B cell (primary cell): Measurements from ENCODE around the gene ZNF614. TPM values are rescaled to one million over a fixed set of nuclear protein-coding genes. Genes with fewer than 3 reads are reported as not detected.
A peak's percentile ranks its signal among the peaks of the same experiment; 100 is the strongest.

Experiments
- ATAC-seq: fragments of 200-7000 bp; cut with Tn5 transposase; one replicate; pipeline ENCODE4 v1.10.0; 2021; ENCODE audit warnings: low read depth, mild to moderate bottlenecking, moderate number of reproducible peaks, moderate library complexity
- CTCF ChIA-PET: fragments of 350-600 bp; sonication (Branson Sonifier 250); formaldehyde crosslinking; loops from one replicate; lab custom pipeline; 2021; ENCODE audit warnings: antibody characterized with exemption, inconsistent platforms; lab: Charles Lee
- POLR2A ChIA-PET: fragments of 350-600 bp; sonication (Branson Sonifier 250); formaldehyde crosslinking; loops from one replicate; lab custom pipeline; 2021; ENCODE audit warnings: antibody characterized with exemption; lab: Charles Lee
- DNase-seq: peaks from one replicate; pipeline ENCODE4 v3.0.0; 2013
- H2AFZ ChIP-seq: 2 replicates; pipeline ENCODE4 v1.6.1; 2012; ENCODE audit warnings: mild to moderate bottlenecking, low read depth, low read length; ENCODE audit not compliant: insufficient read depth, poor library complexity, severe bottlenecking
- H3K27ac ChIP-seq, 2 donors: 1 replicate in 1 of 2; 2 replicates in 1 of 2; pipeline ENCODE4 v1.5.1; 2012 to 2013; ENCODE audit warnings: low read length in 2 of 2, mild to moderate bottlenecking in 2 of 2, moderate library complexity in 1 of 2
- H3K27me3 ChIP-seq, 4 experiments: fragments of 200-600 bp in 1 of 4; sonication (generic) in 1 of 4; replicated peaks in 1 of 4; 1 replicate in 2 of 4; 2 replicates in 2 of 4; pipeline versions ENCODE4 v1.6.1 to v1.7.0; 2013 to 2016; ENCODE audit warnings: low read length in 3 of 4, mild to moderate bottlenecking in 2 of 4, mixed read lengths in 1 of 4, moderate library complexity in 1 of 4; ENCODE audit not compliant: insufficient read depth in 4 of 4, control insufficient read depth in 3 of 4; ENCODE audit errors: control extremely low read depth in 1 of 4
- H3K36me3 ChIP-seq, 2 experiments: replicated peaks in 1 of 2; 1 replicate in 1 of 2; 2 replicates in 1 of 2; pipeline versions ENCODE4 v1.6.1 to v1.7.1; 2013; ENCODE audit warnings: low read length in 1 of 2; ENCODE audit not compliant: insufficient read depth in 2 of 2, control insufficient read depth in 1 of 2; ENCODE audit errors: control extremely low read depth in 1 of 2, extremely low read depth in 1 of 2
- H3K4me1 ChIP-seq, 2 donors: fragments of 200-600 bp in 1 of 2; sonication (generic) in 1 of 2; 1 replicate in 1 of 2; 2 replicates in 1 of 2; pipeline versions ENCODE4 v1.5.1 to v1.6.1; 2013 to 2017; ENCODE audit warnings: low read length in 2 of 2; ENCODE audit not compliant: control insufficient read depth in 2 of 2, insufficient read depth in 2 of 2
- H3K4me2 ChIP-seq: replicated peaks from 2 replicates; pipeline ENCODE3; 2012; ENCODE audit warnings: mild to moderate bottlenecking, low read depth, low read length; ENCODE audit not compliant: poor library complexity, severe bottlenecking
- H3K4me3 ChIP-seq, 5 experiments: fragments of 200-600 bp in 1 of 5; sonication (generic) in 1 of 5; 1 replicate in 3 of 5; 2 replicates in 2 of 5; pipeline versions ENCODE4 v1.5.1 to v1.7.0; 2011 to 2016; ENCODE audit warnings: low read length in 4 of 5, mild to moderate bottlenecking in 4 of 5, low read depth in 2 of 5, control low read depth in 1 of 5, moderate library complexity in 1 of 5; ENCODE audit not compliant: insufficient read depth in 1 of 5; ENCODE audit errors: control extremely low read depth in 1 of 5, extremely low read depth in 1 of 5
- H3K79me2 ChIP-seq: fragments of 200-600 bp; sonication (generic); one replicate; pipeline ENCODE4 v1.6.0; 2016; ENCODE audit warnings: low read length; ENCODE audit not compliant: control insufficient read depth, insufficient read depth
- H3K9ac ChIP-seq: fragments of 200-600 bp; sonication (generic); 2 replicates; pipeline ENCODE4 v1.6.1; 2017; ENCODE audit warnings: mild to moderate bottlenecking, low read length, moderate library complexity
- H3K9me3 ChIP-seq, 3 donors: one replicate each; pipeline versions ENCODE4 v1.6.1 to v1.7.1; 2013; ENCODE audit warnings: low read length in 2 of 3; ENCODE audit not compliant: control insufficient read depth in 2 of 3, insufficient read depth in 1 of 3; ENCODE audit errors: control extremely low read depth in 1 of 3
- H4K20me1 ChIP-seq: 2 replicates; pipeline ENCODE4 v1.6.0; 2012; ENCODE audit warnings: mild to moderate bottlenecking, low read length; ENCODE audit not compliant: insufficient read depth, control insufficient read depth, poor library complexity, severe bottlenecking
- H3K27ac Mint-ChIP-seq: one replicate; pipeline ENCODE4 v1.8.0; 2021; ENCODE audit warnings: mixed read lengths
- H3K27me3 Mint-ChIP-seq: one replicate; pipeline ENCODE4 v1.8.0; 2021; ENCODE audit warnings: mixed read lengths
- H3K4me1 Mint-ChIP-seq: one replicate; pipeline ENCODE4 v1.8.0; 2021; ENCODE audit warnings: mixed read lengths
- H3K4me3 Mint-ChIP-seq: one replicate; pipeline ENCODE4 v1.8.0; 2021; ENCODE audit warnings: mixed read lengths
- H3K9me3 Mint-ChIP-seq: one replicate; pipeline ENCODE4 v1.8.0; 2022; ENCODE audit warnings: mixed read lengths; ENCODE audit not compliant: insufficient read depth
- CTCF ChIP-seq: fragments of 200-600 bp; IDR thresholded peaks from one replicate; pipeline ENCODE4 v1.8.0; 2022; ENCODE audit warnings: antibody characterized with exemption, mild to moderate bottlenecking
- EZH2 ChIP-seq: IDR thresholded peaks from 2 replicates; pipeline ENCODE4 v1.6.1; 2012; ENCODE audit warnings: borderline replicate concordance, low read depth, mild to moderate bottlenecking, moderate library complexity, low read length; ENCODE audit not compliant: insufficient read depth, poor library complexity, severe bottlenecking
- WGBS: methylation state at CpG from one replicate; pipeline ENCODE4 v1.1.5; 2013; ENCODE audit warnings: missing lambda C conversion rate; ENCODE audit not compliant: insufficient coverage; 5-methylcytosine and 5-hydroxymethylcytosine counted together
- intact Hi-C: fragments of 100-400 bp; cut with micrococcal nuclease; formaldehyde crosslinking; loops from one replicate; pipeline ENCODE4 v1.10.0; 2022
- polyA plus RNA-seq: library from polyadenylated mRNA; depleted of rRNA; stranded (reverse); fragments of >200 nt; gene quantifications from 2 replicates; pipeline ENCODE4 v1.2.3, GENCODE V29; 2012
- total RNA-seq, 2 donors: library from RNA; stranded (reverse); fragments of 120-200 nt in 1 of 2; gene quantifications; 1 replicate in 1 of 2; 2 replicates in 1 of 2; pipeline versions ENCODE4 v1.2.3 to v1.2.4, GENCODE V29; 2013 to 2022

The ZNF614 gene
- total and polyA plus RNA-seq, 2 donors (not counting 1 experiment from before 2014, with no cell fraction given) = 3.5 to 14.3 TPM

GRCh38 chr19:52034051-52034728, 6.0 kb upstream of the ZNF614 start:
- no peak overlapping the region for H3K27ac ChIP-seq
- no peak overlapping the region for H2AFZ ChIP-seq
- no peak overlapping the region for H3K27ac Mint-ChIP-seq
- no peak for TF ChIP-seq EZH2
- TF ChIP-seq CTCF = no peak
- H3K9me3 ChIP-seq = peaks cover 37 to 65% (median 42%) of the 10 kb centered on the region in 3 donors
- intact Hi-C loops = no loop called here
- CTCF ChIA-PET = no interaction called here
- no peak for DNase-seq
- H3K4me1 ChIP-seq = no peaks in the 10 kb centered on the region
- no peak overlapping the region for H3K9ac ChIP-seq
- H3K79me2 ChIP-seq = peaks cover 5% of the 10 kb centered on the region
- 98% methylated on average over 4 of the region's 12 CpGs for WGBS
- POLR2A ChIA-PET = no interaction called here
- H3K4me3 Mint-ChIP-seq = no peak overlapping the region
- H3K4me1 Mint-ChIP-seq = no peaks in the 10 kb centered on the region
- H4K20me1 ChIP-seq = no peaks in the 10 kb centered on the region
- H3K9me3 Mint-ChIP-seq = peaks cover 16% of the 10 kb centered on the region
- H3K27me3 ChIP-seq = no peaks in the 10 kb centered on the region
- H3K27me3 Mint-ChIP-seq = no peaks in the 10 kb centered on the region
- no peak overlapping the region for H3K4me2 ChIP-seq
- H3K4me3 ChIP-seq = peak overlapping the region in 1 of 5 experiments; percentile 16
- peaks cover 44 to 46% of the 10 kb centered on the region in 2 experiments for H3K36me3 ChIP-seq
- no peak for ATAC-seq

GRCh38 chr19:52028780-52029123, 573 bp upstream of the ZNF614 start:
- ChIA-PET POLR2A (interaction anchor here (0.6 to 2.4 kb wide), 5 partner anchors 20 to 161 kb away, joined by 3 to 19 read pairs (median 4); partner anchors contain the start of gene ZNF432), CTCF (no interaction called here)
- 0% methylated on average over 1 of the region's 5 CpGs for WGBS
- H3K36me3 ChIP-seq = peaks cover 9 to 22% of the 10 kb centered on the region in 2 experiments
- Mint-ChIP-seq H3K27ac (peak overlapping the region; percentile 93), H3K4me1 (peaks cover 25% of the 10 kb centered on the region), H3K4me3 (peak overlapping the region; percentile 90), H3K9me3 (peaks cover 6% of the 10 kb centered on the region), H3K27me3 (no peaks in the 10 kb centered on the region)
- H2AFZ ChIP-seq = peak overlapping the region; percentile 100
- TF ChIP-seq CTCF (no peak), EZH2 (no peak)
- intact Hi-C loops = loop anchor here (1.0 kb wide), 3 partner anchors 20 to 42 kb away; partner anchors contain the start of genes ZNF350, ZNF432 and ZNF615
- peaks cover 5 to 13% of the 10 kb centered on the region in 2 donors for H3K4me1 ChIP-seq
- ATAC-seq = peak; percentile 18
- peak overlapping the region; percentile 99 for H3K9ac ChIP-seq
- H3K9me3 ChIP-seq = peaks cover 20 to 36% (median 28%) of the 10 kb centered on the region in 3 donors
- peaks cover 50% of the 10 kb centered on the region for H3K79me2 ChIP-seq
- H3K4me3 ChIP-seq = peak overlapping the region; percentile 91 to 97 (median 93)
- DNase-seq = no peak
- no peaks in the 10 kb centered on the region for H3K27me3 ChIP-seq
- H3K4me2 ChIP-seq = peak overlapping the region; percentile 87
- no peaks in the 10 kb centered on the region for H4K20me1 ChIP-seq
- H3K27ac ChIP-seq = peak overlapping the region; percentile 97
